HEK293 (cell line): ENCODE results near the gene PDE4D.

Source experiments
- ATF2 ChIP-seq: fragments of 450-650 bp; formaldehyde crosslinking; IDR thresholded peaks from 2 replicates; pipeline ENCODE4 v1.5.1; 2016; ENCODE audit warnings: missing biosample characterization, missing genetic modification characterization, low read depth
- BCL11A ChIP-seq: fragments of 450-650 bp; formaldehyde crosslinking; IDR thresholded peaks from 2 replicates; pipeline ENCODE4 v1.5.1; 2016; ENCODE audit warnings: low read depth, missing biosample characterization, missing genetic modification characterization
- FEZF1 ChIP-seq: fragments of 450-650 bp; formaldehyde crosslinking; IDR thresholded peaks from 2 replicates; pipeline ENCODE4 v1.5.1; 2016; ENCODE audit warnings: missing biosample characterization, missing genetic modification characterization
- HIC1 ChIP-seq: fragments of 450-650 bp; formaldehyde crosslinking; IDR thresholded peaks from 2 replicates; pipeline ENCODE4 v1.5.1; 2016; ENCODE audit warnings: missing biosample characterization, missing genetic modification characterization
- HOXA7 ChIP-seq: sonication (generic); formaldehyde crosslinking; IDR thresholded peaks from 2 replicates; pipeline ENCODE4 v1.8.1; 2022; ENCODE audit warnings: missing genetic modification reagents, borderline replicate concordance
- OSR2 ChIP-seq: fragments of 450-650 bp; formaldehyde crosslinking; IDR thresholded peaks from 2 replicates; pipeline ENCODE4 v1.5.1; 2016; ENCODE audit warnings: missing biosample characterization, missing genetic modification characterization
- PRDM1 ChIP-seq: fragments of 450-650 bp; formaldehyde crosslinking; IDR thresholded peaks from 2 replicates; pipeline ENCODE4; 2016; ENCODE audit warnings: missing biosample characterization, missing genetic modification characterization
- SP2 ChIP-seq: fragments of 450-650 bp; formaldehyde crosslinking; IDR thresholded peaks from 2 replicates; pipeline ENCODE4 v1.5.1; 2016; ENCODE audit warnings: missing biosample characterization, missing genetic modification characterization
- TSHZ1 ChIP-seq: fragments of 450-650 bp; formaldehyde crosslinking; IDR thresholded peaks from 2 replicates; pipeline ENCODE4 v1.5.1; 2016; ENCODE audit warnings: missing biosample characterization, missing genetic modification characterization, borderline replicate concordance
- ZBTB1 ChIP-seq: fragments of 450-650 bp; formaldehyde crosslinking; IDR thresholded peaks from 2 replicates; pipeline ENCODE4 v1.5.1; 2016; ENCODE audit warnings: missing biosample characterization, missing genetic modification characterization
- ZBTB7A ChIP-seq: fragments of 450-650 bp; formaldehyde crosslinking; IDR thresholded peaks from 2 replicates; pipeline ENCODE4 v1.5.1; 2016; ENCODE audit warnings: low read depth, missing biosample characterization, missing genetic modification characterization
- ZFP41 ChIP-seq: fragments of 450-650 bp; formaldehyde crosslinking; IDR thresholded peaks from 2 replicates; pipeline ENCODE4 v1.5.1; 2016; ENCODE audit warnings: missing biosample characterization, missing genetic modification characterization, borderline replicate concordance
- ZNF114 ChIP-seq: fragments of 450-650 bp; formaldehyde crosslinking; IDR thresholded peaks from 2 replicates; pipeline ENCODE4 v1.5.0; 2017; ENCODE audit warnings: missing biosample characterization, missing genetic modification characterization
- ZNF148 ChIP-seq: fragments of 450-650 bp; formaldehyde crosslinking; IDR thresholded peaks from 2 replicates; pipeline ENCODE4 v1.5.0; 2017; ENCODE audit warnings: missing biosample characterization, missing genetic modification characterization, borderline replicate concordance
- ZNF16 ChIP-seq: fragments of 450-650 bp; formaldehyde crosslinking; IDR thresholded peaks from 2 replicates; pipeline ENCODE4 v1.5.1; 2016; ENCODE audit warnings: low read depth, missing biosample characterization, missing genetic modification characterization
- ZNF354C ChIP-seq: fragments of 450-650 bp; formaldehyde crosslinking; IDR thresholded peaks from 2 replicates; pipeline ENCODE4 v1.5.1; 2016; ENCODE audit warnings: missing biosample characterization, missing genetic modification characterization, low read depth, borderline replicate concordance
- ZNF48 ChIP-seq: fragments of 450-650 bp; formaldehyde crosslinking; IDR thresholded peaks from 2 replicates; pipeline ENCODE4 v1.5.1; 2016; ENCODE audit warnings: missing biosample characterization, missing genetic modification characterization
- ZNF501 ChIP-seq: fragments of 450-650 bp; formaldehyde crosslinking; IDR thresholded peaks from 2 replicates; pipeline ENCODE4 v1.5.1; 2016; ENCODE audit warnings: missing biosample characterization, missing genetic modification characterization
- ZNF514 ChIP-seq: fragments of 450-650 bp; formaldehyde crosslinking; IDR thresholded peaks from 2 replicates; pipeline ENCODE4 v1.5.1; 2016; ENCODE audit warnings: missing biosample characterization, missing genetic modification characterization
- ZNF600 ChIP-seq: fragments of 450-650 bp; formaldehyde crosslinking; IDR thresholded peaks from 2 replicates; pipeline ENCODE4 v1.5.1; 2016; ENCODE audit warnings: missing biosample characterization, missing genetic modification characterization
- ZNF610 ChIP-seq: fragments of 450-650 bp; formaldehyde crosslinking; IDR thresholded peaks from 2 replicates; pipeline ENCODE4 v1.5.1; 2016; ENCODE audit warnings: missing biosample characterization, missing genetic modification characterization, borderline replicate concordance
- ZNF701 ChIP-seq: fragments of 450-650 bp; formaldehyde crosslinking; IDR thresholded peaks from 2 replicates; pipeline ENCODE4 v1.5.1; 2016; ENCODE audit warnings: missing biosample characterization, missing genetic modification characterization
- ZNF776 ChIP-seq: fragments of 450-650 bp; formaldehyde crosslinking; IDR thresholded peaks from 2 replicates; pipeline ENCODE4 v1.5.0; 2017; ENCODE audit warnings: missing biosample characterization, missing genetic modification characterization, borderline replicate concordance
- TF ChIP-seq, protein P1 (sequence below): fragments of 450-650 bp; formaldehyde crosslinking; IDR thresholded peaks from 2 replicates; pipeline ENCODE4 v1.5.1; 2016; ENCODE audit warnings: missing biosample characterization, missing genetic modification characterization
- TF ChIP-seq, protein P2 (sequence below): fragments of 450-650 bp; formaldehyde crosslinking; IDR thresholded peaks from 2 replicates; pipeline ENCODE4 v1.5.1; 2016; ENCODE audit warnings: missing biosample characterization, missing genetic modification characterization
- TF ChIP-seq, protein P3 (sequence below): fragments of 450-650 bp; IDR thresholded peaks from 2 replicates; pipeline ENCODE4 v1.5.1; 2018; ENCODE audit warnings: missing biosample characterization, missing genetic modification characterization

Gene PDE4D

GRCh38 chr5:59186623-59187022, 706.9 kb downstream of the PDE4D start (continued):
- TF ChIP-seq, protein P1, sequence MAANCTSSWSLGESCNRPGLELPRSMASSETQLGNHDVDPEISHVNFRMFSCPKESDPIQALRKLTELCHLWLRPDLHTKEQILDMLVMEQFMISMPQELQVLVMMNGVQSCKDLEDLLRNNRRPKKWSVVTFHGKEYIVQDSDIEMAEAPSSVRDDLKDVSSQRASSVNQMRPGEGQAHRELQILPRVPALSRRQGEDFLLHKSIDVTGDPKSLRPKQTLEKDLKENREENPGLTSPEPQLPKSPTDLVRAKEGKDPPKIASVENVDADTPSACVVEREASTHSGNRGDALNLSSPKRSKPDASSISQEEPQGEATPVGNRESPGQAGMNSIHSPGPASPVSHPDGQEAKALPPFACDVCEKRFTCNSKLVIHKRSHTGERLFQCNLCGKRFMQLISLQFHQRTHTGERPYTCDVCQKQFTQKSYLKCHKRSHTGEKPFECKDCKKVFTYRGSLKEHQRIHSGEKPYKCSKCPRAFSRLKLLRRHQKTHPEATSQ (tag by site-specific recombination) = no peak
- TF ChIP-seq ZNF514 (tag by site-specific recombination) (no peak), ZNF148 (tag by site-specific recombination) (no peak), TSHZ1 (0 out of 2 replicates have a peak, but pooled peaks have one; percentile 33), ZNF114 (no peak), ZNF600 (tag by site-specific recombination) (no peak), PRDM1 (tag by site-specific recombination) (no peak), ATF2 (tag by site-specific recombination) (no peak), FEZF1 (tag by site-specific recombination) (peak; percentile 80), HIC1 (0 out of 2 replicates have a peak, but pooled peaks have one; percentile 54), ZNF776 (tag by site-specific recombination) (no peak), ZNF701 (tag by site-specific recombination) (no peak), ZNF501 (no peak), ZNF610 (no peak), ZNF16 (tag by site-specific recombination) (no peak), ZNF48 (tag by site-specific recombination) (no peak), HOXA7 (CRISPR knock-in tag) (no peak), ZNF354C (tag by site-specific recombination) (no peak), ZBTB1 (tag by site-specific recombination) (no peak), BCL11A (no peak), ZBTB7A (tag by site-specific recombination) (no peak), ZFP41 (tag by site-specific recombination) (no peak), SP2 (no peak), OSR2 (tag by site-specific recombination) (peak; percentile 96)
- TF ChIP-seq, protein P2, sequence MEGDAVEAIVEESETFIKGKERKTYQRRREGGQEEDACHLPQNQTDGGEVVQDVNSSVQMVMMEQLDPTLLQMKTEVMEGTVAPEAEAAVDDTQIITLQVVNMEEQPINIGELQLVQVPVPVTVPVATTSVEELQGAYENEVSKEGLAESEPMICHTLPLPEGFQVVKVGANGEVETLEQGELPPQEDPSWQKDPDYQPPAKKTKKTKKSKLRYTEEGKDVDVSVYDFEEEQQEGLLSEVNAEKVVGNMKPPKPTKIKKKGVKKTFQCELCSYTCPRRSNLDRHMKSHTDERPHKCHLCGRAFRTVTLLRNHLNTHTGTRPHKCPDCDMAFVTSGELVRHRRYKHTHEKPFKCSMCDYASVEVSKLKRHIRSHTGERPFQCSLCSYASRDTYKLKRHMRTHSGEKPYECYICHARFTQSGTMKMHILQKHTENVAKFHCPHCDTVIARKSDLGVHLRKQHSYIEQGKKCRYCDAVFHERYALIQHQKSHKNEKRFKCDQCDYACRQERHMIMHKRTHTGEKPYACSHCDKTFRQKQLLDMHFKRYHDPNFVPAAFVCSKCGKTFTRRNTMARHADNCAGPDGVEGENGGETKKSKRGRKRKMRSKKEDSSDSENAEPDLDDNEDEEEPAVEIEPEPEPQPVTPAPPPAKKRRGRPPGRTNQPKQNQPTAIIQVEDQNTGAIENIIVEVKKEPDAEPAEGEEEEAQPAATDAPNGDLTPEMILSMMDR = no peak
- TF ChIP-seq, protein P3, sequence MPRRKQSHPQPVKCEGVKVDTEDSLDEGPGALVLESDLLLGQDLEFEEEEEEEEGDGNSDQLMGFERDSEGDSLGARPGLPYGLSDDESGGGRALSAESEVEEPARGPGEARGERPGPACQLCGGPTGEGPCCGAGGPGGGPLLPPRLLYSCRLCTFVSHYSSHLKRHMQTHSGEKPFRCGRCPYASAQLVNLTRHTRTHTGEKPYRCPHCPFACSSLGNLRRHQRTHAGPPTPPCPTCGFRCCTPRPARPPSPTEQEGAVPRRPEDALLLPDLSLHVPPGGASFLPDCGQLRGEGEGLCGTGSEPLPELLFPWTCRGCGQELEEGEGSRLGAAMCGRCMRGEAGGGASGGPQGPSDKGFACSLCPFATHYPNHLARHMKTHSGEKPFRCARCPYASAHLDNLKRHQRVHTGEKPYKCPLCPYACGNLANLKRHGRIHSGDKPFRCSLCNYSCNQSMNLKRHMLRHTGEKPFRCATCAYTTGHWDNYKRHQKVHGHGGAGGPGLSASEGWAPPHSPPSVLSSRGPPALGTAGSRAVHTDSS (tag by site-specific recombination) = no peak
